Activated CD4-positive, alpha-beta T cell treated with anti-CD3 and anti-CD28 coated beads, Interleukin-2, amount 10 ng/mL, durations not matched to agents 7 days and 5 days (primary cell): ENCODE results near the gene LIMS1. TPM values are rescaled to one million over a fixed set of nuclear protein-coding genes. Genes with fewer than 3 reads are reported as not detected.

Source experiments
- CTCF ChIA-PET: fragments of 350-600 bp; sonication (Branson Sonifier 250); formaldehyde crosslinking; loops from one replicate; lab custom pipeline; 2021; ENCODE audit warnings: antibody characterized with exemption; lab: Charles Lee
- POLR2A ChIA-PET: fragments of 350-600 bp; sonication (Branson Sonifier 250); formaldehyde crosslinking; loops from one replicate; lab custom pipeline; 2021; ENCODE audit warnings: antibody characterized with exemption; lab: Charles Lee
- DNase-seq: peaks from one replicate; pipeline ENCODE4 v3.0.0-alpha.2; 2020
- H3K27ac Mint-ChIP-seq: one replicate; pipeline ENCODE4 v1.8.0; 2021; ENCODE audit warnings: mild to moderate bottlenecking, moderate library complexity, mixed read lengths
- H3K27me3 Mint-ChIP-seq: one replicate; pipeline ENCODE4 v1.8.0; 2021; ENCODE audit warnings: mixed read lengths
- H3K36me3 Mint-ChIP-seq: one replicate; pipeline ENCODE4 v1.8.0; 2021; ENCODE audit warnings: low read depth, mixed read lengths
- H3K4me1 Mint-ChIP-seq: one replicate; pipeline ENCODE4 v1.8.0; 2021; ENCODE audit warnings: mixed read lengths
- H3K4me3 Mint-ChIP-seq: one replicate; pipeline ENCODE4 v1.8.0; 2021; ENCODE audit warnings: mild to moderate bottlenecking, moderate library complexity, mixed read lengths
- H3K9me3 Mint-ChIP-seq: one replicate; pipeline ENCODE4 v1.8.0; 2021; ENCODE audit warnings: mixed read lengths
- total RNA-seq, 2 experiments: library from RNA; stranded (reverse); gene quantifications; one replicate each; pipeline ENCODE4 v1.2.3, GENCODE V29; 2021

LIMS1 gene
- total RNA-seq, 2 experiments from 2014 or later, result 57.2 to 63.2 TPM

- H3K9me3 Mint-ChIP-seq, result no peaks in the 10 kb centered on the region
- peaks cover 77% of the 10 kb centered on the region for H3K4me1 Mint-ChIP-seq
- H3K4me3 Mint-ChIP-seq, result peak overlapping the region; percentile 82
- POLR2A ChIA-PET, result interaction anchor here (0.6 to 1.0 kb wide), 2 partner anchors 8 to 10 kb away, joined by 3 read pairs; no protein-coding TSS in a partner anchor
- H3K27ac Mint-ChIP-seq, result peak overlapping the region; percentile 91
- peak; percentile 35 for DNase-seq
- peaks cover under 1% of the 10 kb centered on the region for H3K36me3 Mint-ChIP-seq
- H3K27me3 Mint-ChIP-seq, result no peaks in the 10 kb centered on the region
- CTCF ChIA-PET, result interaction anchor here (0.9 to 1.9 kb wide), 5 partner anchors 10 to 16 kb away, joined by 4 to 18 read pairs (median 6); no protein-coding TSS in a partner anchor
Measured at GRCh38 chr2:108621687-108622681, 87.7 kb downstream of the LIMS1 start.

GRCh38 chr2:108623616-108624015, 89.3 kb downstream of the LIMS1 start:
- ChIA-PET CTCF (interaction anchor here (3.3 kb wide), 1 partner anchor 13 kb away, joined by 30 read pairs; no protein-coding TSS in a partner anchor), POLR2A (no interaction called here)
- no peak for DNase-seq
- H3K27ac Mint-ChIP-seq, result peak overlapping the region; percentile 67
- H3K27me3 Mint-ChIP-seq, result no peaks in the 10 kb centered on the region
- peaks cover 71% of the 10 kb centered on the region for H3K4me1 Mint-ChIP-seq
- H3K9me3 Mint-ChIP-seq, result no peaks in the 10 kb centered on the region
- H3K4me3 Mint-ChIP-seq, result peak overlapping the region; percentile 62
- peaks cover 7% of the 10 kb centered on the region for H3K36me3 Mint-ChIP-seq

GRCh38 chr2:108625186-108625827, 91.0 kb downstream of the LIMS1 start:
- H3K27ac Mint-ChIP-seq, result peak overlapping the region; percentile 19
- no peak for DNase-seq
- POLR2A ChIA-PET, result no interaction called here

GRCh38 chr2:108625828-108626195, 91.5 kb downstream of the LIMS1 start:
- no peak overlapping the region for H3K27ac Mint-ChIP-seq
- H3K9me3 Mint-ChIP-seq, result no peaks in the 10 kb centered on the region
- no peaks in the 10 kb centered on the region for H3K27me3 Mint-ChIP-seq
- peaks cover 71% of the 10 kb centered on the region for H3K4me1 Mint-ChIP-seq
- ChIA-PET CTCF (interaction anchor here (1.2 to 3.3 kb wide), 4 partner anchors 11 to 21 kb away, joined by 3 to 30 read pairs (median 4); no protein-coding TSS in a partner anchor), POLR2A (no interaction called here)
- peaks cover 24% of the 10 kb centered on the region for H3K36me3 Mint-ChIP-seq
- no peak for DNase-seq
- H3K4me3 Mint-ChIP-seq, result no peak overlapping the region

More at GRCh38 chr2:108625186-108625827, 91.0 kb downstream of the LIMS1 start:
- H3K4me1 Mint-ChIP-seq, result peaks cover 71% of the 10 kb centered on the region
- no peaks in the 10 kb centered on the region for H3K27me3 Mint-ChIP-seq
- peak overlapping the region; percentile 14 for H3K4me3 Mint-ChIP-seq
- no peaks in the 10 kb centered on the region for H3K9me3 Mint-ChIP-seq
- CTCF ChIA-PET, result interaction anchor here (1.2 to 3.3 kb wide), 4 partner anchors 11 to 21 kb away, joined by 3 to 30 read pairs (median 4); no protein-coding TSS in a partner anchor
- H3K36me3 Mint-ChIP-seq, result peaks cover 19% of the 10 kb centered on the region

- Mint-ChIP-seq H3K27me3 (no peaks in the 10 kb centered on the region), H3K9me3 (no peaks in the 10 kb centered on the region), H3K4me3 (no peak overlapping the region), H3K36me3 (peaks cover 25% of the 10 kb centered on the region), H3K4me1 (peaks cover 75% of the 10 kb centered on the region), H3K27ac (no peak overlapping the region)
- ChIA-PET CTCF (interaction anchor here (1.8 to 3.4 kb wide), 2 partner anchors 10 to 16 kb away, joined by 4 to 17 read pairs; no protein-coding TSS in a partner anchor), POLR2A (no interaction called here)
- no peak for DNase-seq
Measured at GRCh38 chr2:108626995-108627394, 92.7 kb downstream of the LIMS1 start.

GRCh38 chr2:108627911-108628567, 93.8 kb downstream of the LIMS1 start:
- H3K36me3 Mint-ChIP-seq, result peaks cover 25% of the 10 kb centered on the region
- H3K27me3 Mint-ChIP-seq, result no peaks in the 10 kb centered on the region
- no peak overlapping the region for H3K27ac Mint-ChIP-seq
- H3K9me3 Mint-ChIP-seq, result no peaks in the 10 kb centered on the region
- ChIA-PET POLR2A (no interaction called here), CTCF (interaction anchor here (0.6 to 3.4 kb wide), 5 partner anchors 9 to 125 kb away, joined by 3 to 17 read pairs (median 4); no protein-coding TSS in a partner anchor)
- no peak overlapping the region for H3K4me3 Mint-ChIP-seq
- H3K4me1 Mint-ChIP-seq, result peaks cover 73% of the 10 kb centered on the region
- DNase-seq, result no peak

GRCh38 chr2:108628936-108629335, 94.7 kb downstream of the LIMS1 start:
- Mint-ChIP-seq H3K27ac (peak overlapping the region; percentile 39), H3K4me3 (no peak overlapping the region), H3K4me1 (peaks cover 71% of the 10 kb centered on the region), H3K36me3 (peaks cover 25% of the 10 kb centered on the region), H3K27me3 (no peaks in the 10 kb centered on the region), H3K9me3 (no peaks in the 10 kb centered on the region)
- DNase-seq, result no peak
- POLR2A ChIA-PET, result interaction anchor here (0.5 kb wide), 1 partner anchor 10 kb away, joined by 4 read pairs; no protein-coding TSS in a partner anchor
- CTCF ChIA-PET, result interaction anchor here (0.7 to 3.4 kb wide), 6 partner anchors 8 to 83 kb away, joined by 3 to 17 read pairs (median 3); no protein-coding TSS in a partner anchor

- H3K4me3 Mint-ChIP-seq, result peak overlapping the region; percentile 3
- peak overlapping the region; percentile 39 for H3K27ac Mint-ChIP-seq
- no peak for DNase-seq
- no peaks in the 10 kb centered on the region for H3K9me3 Mint-ChIP-seq
- H3K36me3 Mint-ChIP-seq, result peaks cover 25% of the 10 kb centered on the region
- H3K4me1 Mint-ChIP-seq, result peaks cover 71% of the 10 kb centered on the region
- ChIA-PET POLR2A (interaction anchor here (0.5 to 0.8 kb wide), 2 partner anchors 8 to 11 kb away, joined by 3 to 4 read pairs; no protein-coding TSS in a partner anchor), CTCF (interaction anchor here (0.7 to 3.4 kb wide), 6 partner anchors 7 to 82 kb away, joined by 3 to 17 read pairs (median 3); no protein-coding TSS in a partner anchor)
- no peaks in the 10 kb centered on the region for H3K27me3 Mint-ChIP-seq
Measured at GRCh38 chr2:108629417-108629816, 95.1 kb downstream of the LIMS1 start.

GRCh38 chr2:108630567-108631405, 96.5 kb downstream of the LIMS1 start:
- H3K36me3 Mint-ChIP-seq, result peaks cover 25% of the 10 kb centered on the region
- H3K9me3 Mint-ChIP-seq, result no peaks in the 10 kb centered on the region
- H3K4me1 Mint-ChIP-seq, result peaks cover 72% of the 10 kb centered on the region
- no peak overlapping the region for H3K27ac Mint-ChIP-seq
- no peak overlapping the region for H3K4me3 Mint-ChIP-seq
- POLR2A ChIA-PET, result no interaction called here
- no peak for DNase-seq
- no peaks in the 10 kb centered on the region for H3K27me3 Mint-ChIP-seq
- CTCF ChIA-PET, result interaction anchor here (0.5 to 1.7 kb wide), 3 partner anchors 12 to 99 kb away, joined by 4 read pairs; no protein-coding TSS in a partner anchor

GRCh38 chr2:108632332-108633160, 98.3 kb downstream of the LIMS1 start:
- Mint-ChIP-seq H3K4me1 (peaks cover 70% of the 10 kb centered on the region), H3K9me3 (no peaks in the 10 kb centered on the region)

More at GRCh38 chr2:108632332-108633160, 98.3 kb downstream of the LIMS1 start:
- Mint-ChIP-seq H3K27ac (no peak overlapping the region), H3K27me3 (no peaks in the 10 kb centered on the region), H3K4me3 (no peak overlapping the region), H3K36me3 (peaks cover 23% of the 10 kb centered on the region)
- CTCF ChIA-PET, result interaction anchor here (0.9 to 5.7 kb wide), 3 partner anchors 10 to 17 kb away, joined by 3 to 41 read pairs (median 3); no protein-coding TSS in a partner anchor
- no peak for DNase-seq
- POLR2A ChIA-PET, result no interaction called here
